H1 (cell line): ENCODE results near the gene RGS6. TPM values are rescaled to one million over a fixed set of nuclear protein-coding genes. Genes with fewer than 3 reads are reported as not detected.

ENCODE experiments used
- CTCF ChIA-PET: fragments of 300-600 bp; sonication (Branson Sonifier 250); formaldehyde crosslinking; loops from one replicate; lab custom pipeline; 2021; ENCODE audit not compliant: partially characterized antibody; lab: Charles Lee
- POLR2A ChIA-PET: fragments of 300-600 bp; sonication (Branson Sonifier 250); formaldehyde crosslinking; loops from one replicate; lab custom pipeline; 2021; ENCODE audit warnings: inconsistent platforms; ENCODE audit not compliant: partially characterized antibody; lab: Charles Lee
- DNase-seq, 2 experiments: peaks; one replicate each; pipeline versions ENCODE4 v3.0.0 to v3.0.0-alpha.2; 2010 to 2022; ENCODE audit warnings: low spot score in 2 of 2, low read depth in 1 of 2, mixed read lengths in 1 of 2
- FAIRE-seq: peaks from 2 replicates; lab custom pipeline; 2011; peaks lifted over from hg19 to GRCh38; lab: Jason Lieb, UNC
- H2AFZ ChIP-seq: 2 replicates; pipeline ENCODE4 v1.8.1; 2012; ENCODE audit warnings: low read length, inconsistent platforms
- H2AK5ac ChIP-seq: 2 replicates; pipeline ENCODE4 v1.6.1; 2013; ENCODE audit warnings: low read depth, low read length
- H2BK120ac ChIP-seq: replicated peaks from 2 replicates; pipeline ENCODE3; 2013; ENCODE audit warnings: low read depth, low read length, inconsistent platforms
- H2BK12ac ChIP-seq: 2 replicates; pipeline ENCODE4 v1.6.1; 2013; ENCODE audit warnings: low read depth, low read length
- H2BK15ac ChIP-seq: 2 replicates; pipeline ENCODE4 v1.6.1; 2013; ENCODE audit warnings: low read length
- H2BK20ac ChIP-seq: 2 replicates; pipeline ENCODE4 v1.6.1; 2013; ENCODE audit warnings: low read length
- H2BK5ac ChIP-seq: 2 replicates; pipeline ENCODE4 v1.6.1; 2013; ENCODE audit warnings: low read depth, low read length
- H3K14ac ChIP-seq: 2 replicates; pipeline ENCODE4 v1.6.1; 2013; ENCODE audit warnings: inconsistent platforms; ENCODE audit not compliant: insufficient read length
- H3K18ac ChIP-seq: 2 replicates; pipeline ENCODE4 v1.6.1; 2013; ENCODE audit warnings: low read length; ENCODE audit errors: extremely low read depth
- H3K23ac ChIP-seq: 2 replicates; pipeline ENCODE4 v1.6.1; 2013; ENCODE audit warnings: inconsistent platforms; ENCODE audit not compliant: insufficient read length
- H3K23me2 ChIP-seq: 2 replicates; pipeline ENCODE4 v1.6.1; 2013; ENCODE audit warnings: low read depth, low read length
- H3K27ac ChIP-seq: 2 replicates; pipeline ENCODE4 v1.6.1; 2011; ENCODE audit warnings: low read depth, low read length, inconsistent platforms
- H3K27me3 ChIP-seq, 4 experiments: replicated peaks in 1 of 4; 1 replicate in 1 of 4; 2 replicates in 3 of 4; pipeline versions ENCODE4 v1.6.1 to v1.8.1; 2011 to 2013; ENCODE audit warnings: low read length in 3 of 4, mild to moderate bottlenecking in 3 of 4, inconsistent platforms in 2 of 4, mixed read lengths in 2 of 4, moderate library complexity in 1 of 4; ENCODE audit not compliant: control insufficient read depth in 3 of 4, insufficient read depth in 3 of 4; ENCODE audit errors: extremely low read depth in 1 of 4
- H3K36me3 ChIP-seq, 4 experiments: 2 replicates each; pipeline versions ENCODE4 v1.6.1 to v1.8.1; 2011 to 2013; ENCODE audit warnings: mild to moderate bottlenecking in 4 of 4, low read length in 3 of 4, moderate library complexity in 2 of 4, control low read depth in 1 of 4, inconsistent platforms in 1 of 4; ENCODE audit not compliant: insufficient read depth in 4 of 4, control insufficient read depth in 2 of 4
- H3K4ac ChIP-seq: replicated peaks from 2 replicates; pipeline ENCODE3; 2013; ENCODE audit warnings: low read length, low read depth, mixed read lengths, inconsistent platforms; ENCODE audit not compliant: insufficient read length
- H3K4me1 ChIP-seq, 4 experiments: replicated peaks in 1 of 4; 1 replicate in 1 of 4; 2 replicates in 3 of 4; pipeline versions ENCODE4 v1.6.1 to v1.8.1; 2011 to 2013; ENCODE audit warnings: low read length in 3 of 4, inconsistent platforms in 2 of 4, mixed read lengths in 1 of 4; ENCODE audit not compliant: insufficient read depth in 4 of 4, control insufficient read depth in 3 of 4
- H3K4me2 ChIP-seq, 2 experiments: 2 replicates each; pipeline versions ENCODE4 v1.6.1 to v1.8.1; 2011 to 2013; ENCODE audit warnings: low read depth in 2 of 2, low read length in 2 of 2, control low read depth in 1 of 2, inconsistent platforms in 1 of 2, mild to moderate bottlenecking in 1 of 2; ENCODE audit not compliant: insufficient read depth in 1 of 2
- H3K4me3 ChIP-seq, 4 experiments: fragments of 200-600, 300-600 bp in 1 of 4; sonication (generic), shearing (Covaris generic), sonication (Bioruptor Twin) in 1 of 4; 2 replicates each; pipeline versions ENCODE4 v1.5.1 to v1.8.1; 2011 to 2016; ENCODE audit warnings: low read length in 4 of 4, low read depth in 3 of 4, control low read depth in 2 of 4, inconsistent platforms in 2 of 4, mild to moderate bottlenecking in 2 of 4, mixed read lengths in 1 of 4, moderate library complexity in 1 of 4; ENCODE audit not compliant: insufficient read depth in 2 of 4; ENCODE audit errors: extremely low read depth in 1 of 4
- H3K56ac ChIP-seq: replicated peaks from 2 replicates; pipeline ENCODE3; 2013; ENCODE audit warnings: low read depth, mild to moderate bottlenecking, mixed read lengths, low read length, inconsistent platforms; ENCODE audit not compliant: insufficient read length
- H3K79me1 ChIP-seq: 2 replicates; pipeline ENCODE4 v1.6.1; 2013; ENCODE audit warnings: low read depth, low read length, control low read depth
- H3K79me2 ChIP-seq, 2 experiments: 2 replicates each; pipeline versions ENCODE4 v1.6.1 to v1.8.1; 2012 to 2013; ENCODE audit warnings: low read length in 2 of 2, mild to moderate bottlenecking in 2 of 2, inconsistent platforms in 1 of 2; ENCODE audit not compliant: insufficient read depth in 2 of 2, control insufficient read depth in 1 of 2
- H3K9ac ChIP-seq, 4 experiments: replicated peaks in 1 of 4; 1 replicate in 1 of 4; 2 replicates in 3 of 4; pipeline versions ENCODE4 v1.6.1 to v1.8.1; 2011 to 2013; ENCODE audit warnings: low read depth in 3 of 4, low read length in 3 of 4, control low read depth in 2 of 4, mild to moderate bottlenecking in 2 of 4, moderate library complexity in 2 of 4, inconsistent platforms in 1 of 4; ENCODE audit errors: extremely low read depth in 1 of 4
- H3K9me3 ChIP-seq, 2 experiments: 2 replicates each; pipeline versions ENCODE4 v1.6.1 to v1.8.1; 2012 to 2013; ENCODE audit warnings: mild to moderate bottlenecking in 2 of 2, moderate library complexity in 2 of 2, control low read depth in 1 of 2, inconsistent platforms in 1 of 2, low read depth in 1 of 2, low read length in 1 of 2, mixed read lengths in 1 of 2; ENCODE audit not compliant: insufficient read depth in 2 of 2
- H4K20me1 ChIP-seq, 2 experiments: replicated peaks in 1 of 2; 2 replicates each; pipeline versions ENCODE3 to v1.8.1; 2011 to 2013; ENCODE audit warnings: inconsistent platforms in 2 of 2, low read length in 2 of 2, mild to moderate bottlenecking in 1 of 2; ENCODE audit not compliant: insufficient read depth in 2 of 2, control insufficient read depth in 1 of 2
- H4K5ac ChIP-seq: 2 replicates; pipeline ENCODE4 v1.6.1; 2013; ENCODE audit warnings: low read length, low read depth, mixed read lengths, inconsistent platforms; ENCODE audit not compliant: insufficient read length
- H4K8ac ChIP-seq: 2 replicates; pipeline ENCODE4 v1.8.0; 2013; ENCODE audit warnings: mild to moderate bottlenecking, moderate library complexity, low read length, inconsistent platforms; ENCODE audit not compliant: insufficient read depth; ENCODE audit errors: extremely low read depth
- H4K91ac ChIP-seq: replicated peaks from 2 replicates; pipeline ENCODE3; 2013; ENCODE audit warnings: low read length, mixed read lengths, inconsistent platforms; ENCODE audit not compliant: insufficient read length
- HDAC2 ChIP-seq, 2 experiments: fragments of 300-600 bp in 1 of 2; sonication (generic) in 1 of 2; IDR thresholded peaks; 2 replicates each; pipeline ENCODE4 v1.6.1; 2011 to 2012; ENCODE audit warnings: low read depth in 2 of 2, low read length in 2 of 2, mild to moderate bottlenecking in 2 of 2, moderate library complexity in 2 of 2, borderline replicate concordance in 1 of 2, inconsistent platforms in 1 of 2
- MAFK ChIP-seq: IDR thresholded peaks from 2 replicates; pipeline ENCODE4 v1.6.1; 2012; ENCODE audit warnings: low read depth, mild to moderate bottlenecking, improper control_type of control experiment, low read length
- SP2 ChIP-seq: IDR thresholded peaks from 2 replicates; pipeline ENCODE4 v1.6.1; 2012; ENCODE audit warnings: mild to moderate bottlenecking, low read length, inconsistent platforms
- WGBS, 2 experiments: shearing (Covaris generic) in 1 of 2; methylation state at CpG; one replicate each; pipeline versions ENCODE4 v1.1.6 to v1.1.7; 2013 to 2015; ENCODE audit warnings: low lambda C conversion rate in 2 of 2, mixed read lengths in 2 of 2, inconsistent platforms in 1 of 2, low coverage in 1 of 2, missing lambda C conversion rate in 1 of 2; ENCODE audit not compliant: insufficient replicate concordance in 2 of 2, insufficient coverage in 1 of 2, insufficient read length in 1 of 2; ENCODE audit errors: extremely low coverage in 1 of 2, missing lambda C conversion rate in 1 of 2; 5-methylcytosine and 5-hydroxymethylcytosine counted together
- polyA plus RNA-seq, 7 experiments: library from polyadenylated mRNA; depleted of rRNA in 3 of 7; stranded (reverse) in 5 of 7; unstranded in 2 of 7; fragments of >200 nt in 5 of 7; fragments of 200-250 nt in 2 of 7; gene quantifications; 1 replicate in 5 of 7; 2 replicates in 1 of 7; 4 replicates in 1 of 7; pipeline versions ENCODE4 v1.2.1 to v1.2.3, GENCODE V29; 2011 to 2013; ENCODE audit warnings: missing spikeins in 2 of 7, mixed read lengths in 2 of 7
- total RNA-seq: library from RNA; stranded (reverse); fragmentation: NEBNext Ultra II Directional; extraction: Animal tissue kit (Norgen Biotek cat#: 25700); gene quantifications from 2 replicates; pipeline ENCODE4 v1.2.1, GENCODE V29; 2021

RGS6 gene
- total and polyA plus RNA-seq, 2 of the 8 experiments (the other 6 are each of a cell fraction or from before 2014, with no cell fraction given), result 0.26 to 1.1 TPM

DNA sequence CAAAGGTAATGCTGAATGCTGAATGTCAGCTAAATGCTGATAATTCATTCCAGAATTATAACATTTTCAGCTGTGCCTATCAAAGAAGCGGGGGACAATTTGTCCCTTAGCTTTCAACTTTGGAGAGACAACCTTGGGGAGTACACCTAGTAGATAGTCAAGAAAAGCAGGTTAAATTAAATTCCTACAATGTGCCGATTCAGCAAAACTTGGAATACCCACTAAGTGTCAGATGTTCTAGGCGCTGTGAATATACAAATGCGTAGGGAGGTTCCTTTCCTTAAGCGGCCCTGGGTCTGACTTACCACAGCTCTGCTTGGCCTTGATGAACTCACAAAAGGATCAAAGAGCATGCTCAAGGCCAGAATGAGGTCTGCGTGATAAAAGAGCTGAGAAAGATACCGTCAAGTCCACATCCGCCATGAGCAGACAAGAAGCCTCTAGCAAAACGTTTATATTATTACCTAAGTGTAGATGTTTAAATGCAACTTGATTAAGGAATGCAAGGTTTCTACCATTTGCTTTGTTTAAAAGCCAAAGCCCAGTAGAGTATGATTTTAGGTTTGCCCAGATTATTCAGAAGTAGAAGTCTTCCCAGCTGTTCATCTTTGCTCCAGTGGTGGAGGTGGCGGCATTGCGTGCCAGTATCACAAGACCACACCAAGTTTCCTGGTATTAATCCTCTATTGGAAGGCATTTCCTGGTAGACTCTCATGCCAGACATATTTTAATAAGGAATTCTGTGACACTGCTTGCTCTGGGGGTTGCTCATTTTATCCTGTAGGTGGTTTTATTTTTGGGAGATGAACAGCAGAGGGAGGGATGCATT lies 593.1 kb downstream of the RGS6 start:
- H3K56ac ChIP-seq, result no peak overlapping the region
- H3K27me3 ChIP-seq, result no peaks in the 10 kb centered on the region; a peak in 1 of 7 replicates
- H3K9me3 ChIP-seq, result no peaks in the 10 kb centered on the region
- H3K18ac ChIP-seq, result no peak overlapping the region
- TF ChIP-seq HDAC2 (IDR thresholded peaks at IDR 0.05; ENCODE audit: borderline replicate concordance in 1 of 2, low read depth in 2 of 2, low read length in 2 of 2) (no peak), SP2 (no peak), MAFK (peak; percentile 96)
- H2BK120ac ChIP-seq, result no peak overlapping the region
- no peak overlapping the region for H3K4ac ChIP-seq
- no peak overlapping the region for H2BK5ac ChIP-seq
- no peak overlapping the region for H2AK5ac ChIP-seq
- 92% methylated on average over 11 of the region's 11 CpGs; no CpG with 5 or more reads in 1 of the 2 experiments for WGBS, 2 experiments
- no peak overlapping the region for H3K4me3 ChIP-seq
- H2BK12ac ChIP-seq, result no peak overlapping the region
- DNase-seq (no peak), FAIRE-seq (no peak)
- H3K23me2 ChIP-seq, result 0 out of 2 replicates have a peak, but pooled peaks cover 2% of the 10 kb centered on the region
- no peak overlapping the region for H2BK15ac ChIP-seq
- H3K4me1 ChIP-seq, result no peaks in the 10 kb centered on the region
- POLR2A ChIA-PET, result no interaction called here
- no peak overlapping the region for H3K9ac ChIP-seq
- H4K8ac ChIP-seq, result no peak overlapping the region
- H3K14ac ChIP-seq, result no peak overlapping the region
- CTCF ChIA-PET, result interaction anchor here (1.0 to 5.6 kb wide), 5 partner anchors 10 to 379 kb away, joined by 3 to 57 read pairs (median 5); no protein-coding TSS in a partner anchor
- H3K79me2 ChIP-seq, result no peaks in the 10 kb centered on the region
- no peak overlapping the region for H2AFZ ChIP-seq
- no peak overlapping the region for H3K27ac ChIP-seq
- H4K20me1 ChIP-seq, result no peaks in the 10 kb centered on the region
- no peak overlapping the region for H3K23ac ChIP-seq
- no peak overlapping the region for H4K91ac ChIP-seq
- no peak overlapping the region for H3K4me2 ChIP-seq
- no peaks in the 10 kb centered on the region for H3K36me3 ChIP-seq
- H2BK20ac ChIP-seq, result no peak overlapping the region
- no peaks in the 10 kb centered on the region for H3K79me1 ChIP-seq
- no peak overlapping the region for H4K5ac ChIP-seq
